ENCODE measurements around the gene HAGHL.

DNA sequence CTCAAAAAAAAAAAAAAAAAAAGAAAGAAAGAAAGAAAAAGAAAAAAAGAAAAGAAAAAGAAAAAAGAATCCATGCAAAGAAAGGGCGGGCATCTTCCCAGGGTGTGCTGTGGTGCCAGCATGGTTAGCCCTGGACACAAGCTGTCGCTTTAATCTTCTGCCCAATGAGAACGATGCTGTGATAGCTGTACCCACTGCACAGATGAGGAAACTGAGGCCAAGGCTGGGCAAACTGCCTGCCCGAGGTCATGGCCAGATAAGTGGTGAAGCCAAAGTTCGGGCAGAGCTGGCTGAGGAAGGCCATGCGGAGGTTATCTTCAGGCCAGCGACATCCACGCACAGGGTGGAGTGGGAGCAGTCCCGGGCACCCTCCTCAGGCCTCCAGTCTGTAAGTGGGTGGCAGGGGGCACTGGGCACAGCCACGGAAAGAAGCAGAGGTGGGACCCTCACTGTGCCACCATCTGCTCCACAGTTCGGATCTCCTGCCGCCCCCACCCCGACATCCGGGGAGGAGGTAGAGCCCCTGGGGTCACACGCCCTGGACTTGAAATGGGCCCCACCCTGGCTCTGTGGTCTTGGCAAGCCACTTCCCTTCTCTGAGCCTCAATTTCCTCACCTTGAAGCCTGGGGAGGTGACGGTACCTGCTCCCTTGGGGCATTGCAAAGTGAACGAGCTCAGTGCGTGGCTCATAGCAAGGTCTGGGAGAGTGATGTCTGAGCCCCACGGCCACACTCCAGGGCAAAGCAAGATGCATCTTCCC is 27.8 kb upstream of the HAGHL start:
- TF ChIP-seq, protein P1, sequence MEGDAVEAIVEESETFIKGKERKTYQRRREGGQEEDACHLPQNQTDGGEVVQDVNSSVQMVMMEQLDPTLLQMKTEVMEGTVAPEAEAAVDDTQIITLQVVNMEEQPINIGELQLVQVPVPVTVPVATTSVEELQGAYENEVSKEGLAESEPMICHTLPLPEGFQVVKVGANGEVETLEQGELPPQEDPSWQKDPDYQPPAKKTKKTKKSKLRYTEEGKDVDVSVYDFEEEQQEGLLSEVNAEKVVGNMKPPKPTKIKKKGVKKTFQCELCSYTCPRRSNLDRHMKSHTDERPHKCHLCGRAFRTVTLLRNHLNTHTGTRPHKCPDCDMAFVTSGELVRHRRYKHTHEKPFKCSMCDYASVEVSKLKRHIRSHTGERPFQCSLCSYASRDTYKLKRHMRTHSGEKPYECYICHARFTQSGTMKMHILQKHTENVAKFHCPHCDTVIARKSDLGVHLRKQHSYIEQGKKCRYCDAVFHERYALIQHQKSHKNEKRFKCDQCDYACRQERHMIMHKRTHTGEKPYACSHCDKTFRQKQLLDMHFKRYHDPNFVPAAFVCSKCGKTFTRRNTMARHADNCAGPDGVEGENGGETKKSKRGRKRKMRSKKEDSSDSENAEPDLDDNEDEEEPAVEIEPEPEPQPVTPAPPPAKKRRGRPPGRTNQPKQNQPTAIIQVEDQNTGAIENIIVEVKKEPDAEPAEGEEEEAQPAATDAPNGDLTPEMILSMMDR (IDR thresholded peaks at IDR 0.05) = no peak
- TF ChIP-seq POLR2A (IDR thresholded peaks at IDR 0.05) = no peak
